ENCODE measurements around the gene RAPGEF4.

DNA sequence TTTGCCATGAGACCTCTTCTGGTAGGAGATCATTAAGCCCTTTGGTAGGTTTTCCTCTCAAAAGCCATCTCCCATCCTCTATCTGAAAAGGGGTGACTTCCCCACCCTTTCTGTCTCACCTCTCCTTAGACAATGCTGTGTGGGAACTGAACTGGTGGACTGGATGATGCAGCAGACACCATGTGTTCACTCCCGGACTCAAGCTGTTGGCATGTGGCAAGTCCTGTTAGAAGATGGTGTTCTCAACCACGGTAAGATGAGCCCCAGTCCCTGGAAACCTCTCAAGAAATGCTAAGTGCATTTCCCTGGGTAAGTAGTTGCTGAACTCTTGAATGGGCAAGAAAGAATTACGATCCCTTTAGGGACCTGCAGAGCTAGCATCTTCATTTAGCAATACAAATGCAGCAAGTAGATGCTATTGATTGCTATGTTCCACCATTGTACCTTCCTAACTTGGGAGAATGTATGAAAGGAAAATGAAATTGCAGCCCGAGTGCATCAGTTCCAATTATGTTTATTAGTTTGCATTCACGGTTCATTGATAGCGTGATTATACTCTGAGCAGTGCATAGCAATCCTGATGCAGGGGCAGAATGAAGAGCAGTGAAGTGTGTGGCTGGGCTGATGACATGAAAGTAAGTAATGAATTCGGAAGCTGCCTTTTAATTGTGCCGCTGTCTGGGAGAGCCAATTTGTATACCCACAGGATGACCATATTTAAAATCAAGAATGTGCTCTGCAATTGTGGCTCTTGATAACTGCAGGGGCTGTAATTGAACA, 230.0 kb downstream of the RAPGEF4 start:
- TF ChIP-seq, protein P1, sequence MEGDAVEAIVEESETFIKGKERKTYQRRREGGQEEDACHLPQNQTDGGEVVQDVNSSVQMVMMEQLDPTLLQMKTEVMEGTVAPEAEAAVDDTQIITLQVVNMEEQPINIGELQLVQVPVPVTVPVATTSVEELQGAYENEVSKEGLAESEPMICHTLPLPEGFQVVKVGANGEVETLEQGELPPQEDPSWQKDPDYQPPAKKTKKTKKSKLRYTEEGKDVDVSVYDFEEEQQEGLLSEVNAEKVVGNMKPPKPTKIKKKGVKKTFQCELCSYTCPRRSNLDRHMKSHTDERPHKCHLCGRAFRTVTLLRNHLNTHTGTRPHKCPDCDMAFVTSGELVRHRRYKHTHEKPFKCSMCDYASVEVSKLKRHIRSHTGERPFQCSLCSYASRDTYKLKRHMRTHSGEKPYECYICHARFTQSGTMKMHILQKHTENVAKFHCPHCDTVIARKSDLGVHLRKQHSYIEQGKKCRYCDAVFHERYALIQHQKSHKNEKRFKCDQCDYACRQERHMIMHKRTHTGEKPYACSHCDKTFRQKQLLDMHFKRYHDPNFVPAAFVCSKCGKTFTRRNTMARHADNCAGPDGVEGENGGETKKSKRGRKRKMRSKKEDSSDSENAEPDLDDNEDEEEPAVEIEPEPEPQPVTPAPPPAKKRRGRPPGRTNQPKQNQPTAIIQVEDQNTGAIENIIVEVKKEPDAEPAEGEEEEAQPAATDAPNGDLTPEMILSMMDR (tag by site-specific recombination; IDR thresholded peaks at IDR 0.05), result no peak
- TF ChIP-seq ZNF549 (tag by site-specific recombination; IDR thresholded peaks at IDR 0.05), result no peak
- TF ChIP-seq, protein P2, sequence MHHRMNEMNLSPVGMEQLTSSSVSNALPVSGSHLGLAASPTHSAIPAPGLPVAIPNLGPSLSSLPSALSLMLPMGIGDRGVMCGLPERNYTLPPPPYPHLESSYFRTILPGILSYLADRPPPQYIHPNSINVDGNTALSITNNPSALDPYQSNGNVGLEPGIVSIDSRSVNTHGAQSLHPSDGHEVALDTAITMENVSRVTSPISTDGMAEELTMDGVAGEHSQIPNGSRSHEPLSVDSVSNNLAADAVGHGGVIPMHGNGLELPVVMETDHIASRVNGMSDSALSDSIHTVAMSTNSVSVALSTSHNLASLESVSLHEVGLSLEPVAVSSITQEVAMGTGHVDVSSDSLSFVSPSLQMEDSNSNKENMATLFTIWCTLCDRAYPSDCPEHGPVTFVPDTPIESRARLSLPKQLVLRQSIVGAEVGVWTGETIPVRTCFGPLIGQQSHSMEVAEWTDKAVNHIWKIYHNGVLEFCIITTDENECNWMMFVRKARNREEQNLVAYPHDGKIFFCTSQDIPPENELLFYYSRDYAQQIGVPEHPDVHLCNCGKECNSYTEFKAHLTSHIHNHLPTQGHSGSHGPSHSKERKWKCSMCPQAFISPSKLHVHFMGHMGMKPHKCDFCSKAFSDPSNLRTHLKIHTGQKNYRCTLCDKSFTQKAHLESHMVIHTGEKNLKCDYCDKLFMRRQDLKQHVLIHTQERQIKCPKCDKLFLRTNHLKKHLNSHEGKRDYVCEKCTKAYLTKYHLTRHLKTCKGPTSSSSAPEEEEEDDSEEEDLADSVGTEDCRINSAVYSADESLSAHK (tag by site-specific recombination; IDR thresholded peaks at IDR 0.05), result no peak
- TF ChIP-seq ZBTB8A (tag by site-specific recombination; IDR thresholded peaks at IDR 0.05), result no peak
- TF ChIP-seq ZNF830 (tag by site-specific recombination; IDR thresholded peaks at IDR 0.05; ENCODE audit: low read depth), result no peak
- no peak for TF ChIP-seq ZNF24 (tag by site-specific recombination; IDR thresholded peaks at IDR 0.05)
- TF ChIP-seq, protein P3, sequence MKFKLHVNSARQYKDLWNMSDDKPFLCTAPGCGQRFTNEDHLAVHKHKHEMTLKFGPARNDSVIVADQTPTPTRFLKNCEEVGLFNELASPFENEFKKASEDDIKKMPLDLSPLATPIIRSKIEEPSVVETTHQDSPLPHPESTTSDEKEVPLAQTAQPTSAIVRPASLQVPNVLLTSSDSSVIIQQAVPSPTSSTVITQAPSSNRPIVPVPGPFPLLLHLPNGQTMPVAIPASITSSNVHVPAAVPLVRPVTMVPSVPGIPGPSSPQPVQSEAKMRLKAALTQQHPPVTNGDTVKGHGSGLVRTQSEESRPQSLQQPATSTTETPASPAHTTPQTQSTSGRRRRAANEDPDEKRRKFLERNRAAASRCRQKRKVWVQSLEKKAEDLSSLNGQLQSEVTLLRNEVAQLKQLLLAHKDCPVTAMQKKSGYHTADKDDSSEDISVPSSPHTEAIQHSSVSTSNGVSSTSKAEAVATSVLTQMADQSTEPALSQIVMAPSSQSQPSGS (tag by site-specific recombination; IDR thresholded peaks at IDR 0.05; ENCODE audit: low read depth), result no peak
